ENCODE results near the gene PRSS27.

DNA sequence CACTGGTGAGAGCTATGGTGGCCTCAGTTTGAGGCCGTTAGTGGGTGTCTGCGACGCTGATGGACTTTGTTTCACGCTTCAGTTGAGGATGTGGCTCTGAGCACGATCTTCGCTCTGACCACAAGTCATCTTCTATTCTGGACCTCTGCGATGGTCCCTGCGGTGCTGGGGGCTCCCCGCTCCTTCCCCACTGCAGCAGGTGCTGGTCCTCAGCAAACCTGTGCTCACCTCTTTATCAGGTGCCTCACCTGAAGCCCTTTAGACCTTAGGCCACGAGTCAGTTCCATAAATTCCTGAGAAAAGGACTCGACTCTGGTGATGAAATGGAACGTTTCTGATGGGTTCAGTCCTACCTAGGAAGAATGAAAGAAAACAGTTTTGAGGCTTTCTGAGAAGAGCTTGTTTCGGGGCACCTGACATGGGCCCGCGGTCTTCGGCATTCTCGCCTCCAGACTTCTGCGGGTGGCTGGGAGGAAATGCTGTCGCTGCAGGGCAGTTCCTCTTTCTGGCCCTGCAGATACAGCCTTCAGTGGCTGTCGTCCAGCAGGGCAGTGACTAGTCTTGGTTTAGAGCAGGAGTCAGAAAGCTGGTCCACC is 33.0 kb downstream of the PRSS27 start:
- TF ChIP-seq, protein P1, sequence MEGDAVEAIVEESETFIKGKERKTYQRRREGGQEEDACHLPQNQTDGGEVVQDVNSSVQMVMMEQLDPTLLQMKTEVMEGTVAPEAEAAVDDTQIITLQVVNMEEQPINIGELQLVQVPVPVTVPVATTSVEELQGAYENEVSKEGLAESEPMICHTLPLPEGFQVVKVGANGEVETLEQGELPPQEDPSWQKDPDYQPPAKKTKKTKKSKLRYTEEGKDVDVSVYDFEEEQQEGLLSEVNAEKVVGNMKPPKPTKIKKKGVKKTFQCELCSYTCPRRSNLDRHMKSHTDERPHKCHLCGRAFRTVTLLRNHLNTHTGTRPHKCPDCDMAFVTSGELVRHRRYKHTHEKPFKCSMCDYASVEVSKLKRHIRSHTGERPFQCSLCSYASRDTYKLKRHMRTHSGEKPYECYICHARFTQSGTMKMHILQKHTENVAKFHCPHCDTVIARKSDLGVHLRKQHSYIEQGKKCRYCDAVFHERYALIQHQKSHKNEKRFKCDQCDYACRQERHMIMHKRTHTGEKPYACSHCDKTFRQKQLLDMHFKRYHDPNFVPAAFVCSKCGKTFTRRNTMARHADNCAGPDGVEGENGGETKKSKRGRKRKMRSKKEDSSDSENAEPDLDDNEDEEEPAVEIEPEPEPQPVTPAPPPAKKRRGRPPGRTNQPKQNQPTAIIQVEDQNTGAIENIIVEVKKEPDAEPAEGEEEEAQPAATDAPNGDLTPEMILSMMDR (IDR thresholded peaks at IDR 0.05; ENCODE audit: low read depth, low read length): no peak
- TF ChIP-seq POLR2A (IDR thresholded peaks at IDR 0.05; ENCODE audit: extremely low read depth, insufficient read length) (no peak), MYC (IDR thresholded peaks at IDR 0.05; ENCODE audit: low read depth, low read length) (no peak)

Data from NB4 (cell line).